HUES6 (cell line): Measurements from ENCODE around the gene PPP2R2C.

Experiments used
- H3K27ac ChIP-seq: 2 replicates; pipeline ENCODE4 v1.7.0; 2013; ENCODE audit warnings: low read depth, mild to moderate bottlenecking, low read length, inconsistent platforms
- H3K27me3 ChIP-seq: 2 replicates; pipeline ENCODE4 v1.6.1; 2013; ENCODE audit warnings: low read length; ENCODE audit not compliant: control insufficient read depth, insufficient read depth
- H3K36me3 ChIP-seq: 2 replicates; pipeline ENCODE4 v1.6.1; 2013; ENCODE audit warnings: low read length; ENCODE audit not compliant: control insufficient read depth, insufficient read depth
- H3K4me1 ChIP-seq: 2 replicates; pipeline ENCODE4 v1.6.1; 2013; ENCODE audit warnings: low read length; ENCODE audit not compliant: control insufficient read depth, insufficient read depth
- H3K4me3 ChIP-seq: 2 replicates; pipeline ENCODE4 v1.5.1; 2013; ENCODE audit warnings: low read depth, low read length
- H3K9ac ChIP-seq: one replicate; pipeline ENCODE4 v1.6.1; 2013; ENCODE audit warnings: mild to moderate bottlenecking, low read length
- H3K9me3 ChIP-seq: 2 replicates; pipeline ENCODE4 v1.6.1; 2013; ENCODE audit warnings: low read depth, low read length; ENCODE audit not compliant: control insufficient read depth, insufficient read depth

Gene PPP2R2C

GRCh38 chr4:6338951-6339817, 133.2 kb downstream of the PPP2R2C start:
- H3K9me3 ChIP-seq = peaks cover 7% of the 10 kb centered on the region
- no peaks in the 10 kb centered on the region for H3K27me3 ChIP-seq
- H3K9ac ChIP-seq = no peak overlapping the region
- H3K36me3 ChIP-seq = no peaks in the 10 kb centered on the region
- H3K27ac ChIP-seq = no peak overlapping the region
- peaks cover 9% of the 10 kb centered on the region; the same call in 1 of the 2 replicates for H3K4me1 ChIP-seq
- no peak overlapping the region for H3K4me3 ChIP-seq

GRCh38 chr4:6338175-6338950, 134.1 kb downstream of the PPP2R2C start:
- H3K36me3 ChIP-seq = no peaks in the 10 kb centered on the region
- no peaks in the 10 kb centered on the region for H3K27me3 ChIP-seq
- H3K4me3 ChIP-seq = no peak overlapping the region
- no peak overlapping the region for H3K9ac ChIP-seq
- H3K4me1 ChIP-seq = peaks cover 9% of the 10 kb centered on the region; the same call in 1 of the 2 replicates
- no peak overlapping the region for H3K27ac ChIP-seq
- H3K9me3 ChIP-seq = peaks cover 10% of the 10 kb centered on the region

GRCh38 chr4:6337331-6337935, 135.0 kb downstream of the PPP2R2C start:
- Histone ChIP-seq H3K9ac (no peak overlapping the region), H3K27ac (no peak overlapping the region), H3K4me1 (peaks cover 9% of the 10 kb centered on the region; the same call in 1 of the 2 replicates), H3K9me3 (peaks cover 10% of the 10 kb centered on the region), H3K27me3 (no peaks in the 10 kb centered on the region), H3K4me3 (no peak overlapping the region), H3K36me3 (no peaks in the 10 kb centered on the region)

- no peak overlapping the region for H3K4me3 ChIP-seq
- H3K27ac ChIP-seq = no peak overlapping the region
- no peaks in the 10 kb centered on the region for H3K36me3 ChIP-seq
- H3K27me3 ChIP-seq = no peaks in the 10 kb centered on the region
- no peak overlapping the region for H3K9ac ChIP-seq
- H3K4me1 ChIP-seq = peaks cover 9% of the 10 kb centered on the region; the same call in 1 of the 2 replicates
- H3K9me3 ChIP-seq = peaks cover 15% of the 10 kb centered on the region
Measured at GRCh38 chr4:6336166-6336565, 136.2 kb downstream of the PPP2R2C start.

GRCh38 chr4:6335040-6335590, 137.3 kb downstream of the PPP2R2C start:
- Histone ChIP-seq H3K27me3 (no peaks in the 10 kb centered on the region), H3K9me3 (peaks cover 15% of the 10 kb centered on the region), H3K4me3 (no peak overlapping the region), H3K4me1 (peaks cover 9% of the 10 kb centered on the region; the same call in 1 of the 2 replicates), H3K9ac (no peak overlapping the region), H3K27ac (no peak overlapping the region), H3K36me3 (no peaks in the 10 kb centered on the region)

GRCh38 chr4:6334203-6334887, 138.1 kb downstream of the PPP2R2C start:
- H3K36me3 ChIP-seq = no peaks in the 10 kb centered on the region

GRCh38 chr4:6333301-6334202, 138.9 kb downstream of the PPP2R2C start:
- Histone ChIP-seq H3K36me3 (no peaks in the 10 kb centered on the region), H3K4me1 (peaks cover 9% of the 10 kb centered on the region; the same call in 1 of the 2 replicates), H3K9ac (no peak overlapping the region), H3K4me3 (no peak overlapping the region), H3K27me3 (no peaks in the 10 kb centered on the region), H3K27ac (no peak overlapping the region), H3K9me3 (peaks cover 15% of the 10 kb centered on the region)

More at GRCh38 chr4:6334203-6334887, 138.1 kb downstream of the PPP2R2C start:
- H3K4me1 ChIP-seq = peaks cover 9% of the 10 kb centered on the region; the same call in 1 of the 2 replicates
- no peak overlapping the region for H3K4me3 ChIP-seq
- no peaks in the 10 kb centered on the region for H3K27me3 ChIP-seq
- no peak overlapping the region for H3K27ac ChIP-seq
- peaks cover 15% of the 10 kb centered on the region for H3K9me3 ChIP-seq
- no peak overlapping the region for H3K9ac ChIP-seq

GRCh38 chr4:6332669-6333050, 139.8 kb downstream of the PPP2R2C start:
- Histone ChIP-seq H3K36me3 (no peaks in the 10 kb centered on the region), H3K4me1 (peaks cover 4% of the 10 kb centered on the region; the same call in 1 of the 2 replicates), H3K9me3 (peaks cover 15% of the 10 kb centered on the region), H3K4me3 (no peak overlapping the region), H3K27me3 (no peaks in the 10 kb centered on the region; the same call in 1 of the 2 replicates), H3K27ac (no peak overlapping the region), H3K9ac (no peak overlapping the region)

- H3K9me3 ChIP-seq = peaks cover 15% of the 10 kb centered on the region
- no peaks in the 10 kb centered on the region for H3K36me3 ChIP-seq
- no peak overlapping the region for H3K27ac ChIP-seq
- H3K4me3 ChIP-seq = no peak overlapping the region
- no peaks in the 10 kb centered on the region for H3K4me1 ChIP-seq
- no peak overlapping the region for H3K9ac ChIP-seq
- no peaks in the 10 kb centered on the region; the same call in 1 of the 2 replicates for H3K27me3 ChIP-seq
Measured at GRCh38 chr4:6332042-6332668, 140.3 kb downstream of the PPP2R2C start.
